ENCODE data around the gene CRISPLD2.

Gene CRISPLD2

DNA sequence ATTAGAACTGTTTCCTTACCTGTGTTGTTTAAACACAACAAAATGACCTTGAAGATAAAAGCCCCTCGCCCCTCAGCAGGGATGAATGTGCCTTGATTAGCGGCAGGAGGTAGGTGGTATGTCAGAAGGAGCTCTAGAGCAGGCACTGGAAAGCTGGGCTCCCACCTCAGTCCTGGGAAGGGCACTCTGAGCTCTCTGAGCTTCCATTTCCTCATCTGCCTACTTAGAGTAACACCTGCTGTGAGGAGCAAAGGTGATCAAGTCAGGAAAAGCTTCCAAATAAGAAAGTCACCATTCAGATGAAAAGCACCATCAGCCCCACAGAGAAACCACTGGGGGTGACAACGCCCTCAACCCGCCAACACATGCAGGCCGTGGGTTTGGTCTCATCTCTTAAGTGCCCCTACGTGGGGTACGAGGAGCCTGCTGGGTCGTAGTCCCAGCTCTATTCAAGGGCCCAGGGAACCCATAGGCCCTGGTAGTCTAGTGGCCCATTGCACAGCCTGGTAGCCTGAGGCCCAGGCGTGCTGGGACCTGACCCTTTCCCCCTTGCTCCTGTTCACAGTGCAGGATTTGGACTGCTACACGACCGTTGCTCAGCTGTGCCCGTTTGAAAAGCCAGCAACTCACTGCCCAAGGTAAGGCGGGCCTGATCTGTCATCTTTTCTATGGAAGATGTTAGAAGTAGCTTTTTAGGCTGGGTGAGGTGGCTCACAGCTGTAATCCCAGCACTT lies 57.3 kb downstream of the CRISPLD2 start:
- Mint-ChIP-seq H3K4me1 (no peaks in the 10 kb centered on the region), H3K9me3 (no peaks in the 10 kb centered on the region), H3K27me3 (peaks cover 14% of the 10 kb centered on the region), H3K36me3 (no peaks in the 10 kb centered on the region), H3K27ac (no peak overlapping the region), H3K4me3 (no peak overlapping the region)
- no peak for DNase-seq
- CTCF ChIA-PET, result no interaction called here

DNA sequence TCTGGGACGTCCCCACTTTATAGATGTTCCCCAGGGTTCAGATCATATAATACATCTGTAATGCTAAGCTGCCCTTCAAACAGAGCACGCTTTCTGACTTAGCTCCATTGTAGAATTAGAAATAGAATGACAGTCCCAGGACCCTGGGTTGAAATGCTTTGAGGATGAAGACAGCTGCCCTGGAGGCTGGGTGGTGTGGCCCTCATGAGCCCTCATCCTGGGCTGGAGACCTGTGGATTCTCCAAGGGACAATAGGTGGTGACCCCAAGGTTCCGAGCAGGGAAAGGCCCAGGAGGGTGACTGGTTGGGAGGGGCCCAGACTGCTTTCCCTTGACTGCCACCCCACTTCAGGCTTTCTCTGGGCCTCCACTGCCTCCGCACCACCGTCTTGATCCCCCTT lies 59.0 kb downstream of the CRISPLD2 start:
- no peak overlapping the region for H3K27ac Mint-ChIP-seq
- CTCF ChIA-PET, result no interaction called here
- H3K36me3 Mint-ChIP-seq, result no peaks in the 10 kb centered on the region
- no peaks in the 10 kb centered on the region for H3K4me1 Mint-ChIP-seq
- DNase-seq, result no peak
- H3K4me3 Mint-ChIP-seq, result no peak overlapping the region
- peaks cover 16% of the 10 kb centered on the region for H3K27me3 Mint-ChIP-seq
- H3K9me3 Mint-ChIP-seq, result no peaks in the 10 kb centered on the region

DNA sequence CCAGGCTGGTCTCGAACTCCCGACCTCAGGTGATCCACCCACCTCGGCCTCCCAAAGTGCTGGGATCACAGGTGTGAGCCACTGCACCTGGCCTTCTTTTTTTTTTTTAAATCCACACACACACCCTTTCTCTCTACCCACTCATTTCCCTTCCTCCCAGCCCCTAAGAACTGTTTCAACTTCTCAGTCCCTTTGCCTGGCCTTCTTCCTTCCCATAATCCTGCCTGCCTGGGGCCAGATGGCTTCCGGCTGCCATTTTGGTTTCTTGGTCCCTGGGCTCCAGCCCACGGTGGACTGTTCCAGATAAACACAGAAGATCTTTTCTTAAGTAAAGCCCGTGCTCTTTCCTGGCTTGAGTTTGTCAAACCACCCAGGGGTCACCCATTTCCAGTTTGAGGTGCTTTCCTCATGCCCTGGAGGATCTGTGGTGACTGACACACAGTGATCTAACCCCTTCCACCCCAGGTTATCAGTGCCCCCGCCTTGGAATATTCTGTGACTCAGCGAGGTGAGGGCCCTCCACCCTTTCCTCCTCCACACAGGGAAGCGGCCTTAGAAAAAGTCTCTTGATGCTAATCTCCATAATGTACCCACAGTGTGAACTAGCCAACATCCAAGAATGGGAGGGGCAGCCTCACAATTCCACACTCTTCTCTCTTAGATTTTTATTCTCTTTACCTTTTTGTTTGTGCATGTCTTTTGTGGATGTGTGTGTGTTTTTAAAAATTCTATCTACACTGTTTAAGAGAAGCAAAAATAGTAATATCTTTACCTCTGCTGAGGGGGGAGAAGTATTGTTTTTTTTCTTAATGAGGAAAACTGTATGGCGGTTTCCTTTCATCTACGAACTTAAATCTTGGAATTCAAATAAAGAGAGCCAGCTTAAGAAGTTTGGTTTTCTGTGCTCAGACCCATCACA lies 60.0 kb downstream of the CRISPLD2 start:
- peaks cover 26% of the 10 kb centered on the region for H3K27me3 Mint-ChIP-seq
- peaks cover 4% of the 10 kb centered on the region for H3K4me1 Mint-ChIP-seq
- CTCF ChIA-PET, result no interaction called here
- no peak overlapping the region for H3K4me3 Mint-ChIP-seq
- H3K27ac Mint-ChIP-seq, result no peak overlapping the region
- H3K36me3 Mint-ChIP-seq, result no peaks in the 10 kb centered on the region
- H3K9me3 Mint-ChIP-seq, result no peaks in the 10 kb centered on the region
- no peak for DNase-seq

DNA sequence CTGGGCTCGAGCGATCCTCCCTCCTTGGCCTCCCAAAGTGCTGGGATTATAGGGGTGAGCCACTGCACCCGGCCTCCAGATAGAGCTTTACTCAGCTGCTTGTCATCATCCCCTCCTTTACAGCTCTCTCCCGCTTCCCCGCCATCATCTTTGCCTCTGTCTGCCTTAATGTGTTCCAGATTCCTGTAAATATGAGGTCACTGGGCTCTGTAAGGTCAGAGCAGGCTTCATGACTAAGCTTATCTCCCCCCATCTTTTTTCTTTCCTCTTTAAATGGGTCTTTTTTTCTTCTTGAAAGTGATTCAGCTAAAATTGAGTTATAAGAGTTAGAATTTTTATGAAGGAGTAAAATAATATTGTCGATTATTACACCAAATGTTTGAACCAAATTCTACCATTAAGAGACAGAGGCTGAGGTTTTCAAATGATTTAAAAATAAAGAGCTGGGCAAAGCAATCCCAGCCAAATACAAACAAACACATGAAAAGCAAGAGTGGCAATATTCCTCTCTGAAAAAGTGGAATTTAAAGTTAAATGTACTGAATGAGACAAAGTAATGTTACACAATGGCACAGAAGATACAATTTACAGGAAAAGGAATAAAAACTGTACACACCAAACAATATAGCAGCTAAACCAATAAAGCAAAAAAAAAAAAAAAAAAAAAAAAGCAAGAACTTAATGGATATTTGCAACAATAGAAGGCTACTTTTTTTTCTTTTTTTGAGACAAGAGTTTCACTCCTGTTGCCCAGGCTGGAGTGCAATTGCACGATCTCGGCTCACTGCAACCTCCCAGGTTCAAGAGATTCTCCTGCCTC lies 62.1 kb downstream of the CRISPLD2 start:
- Mint-ChIP-seq H3K36me3 (no peaks in the 10 kb centered on the region), H3K4me3 (no peak overlapping the region), H3K9me3 (no peaks in the 10 kb centered on the region), H3K27me3 (peaks cover 42% of the 10 kb centered on the region), H3K27ac (no peak overlapping the region), H3K4me1 (peaks cover 11% of the 10 kb centered on the region)
- CTCF ChIA-PET, result interaction anchor here (0.9 to 1.2 kb wide), 2 partner anchors 44 to 89 kb away, joined by 3 read pairs; no protein-coding TSS in a partner anchor
- no peak for DNase-seq

DNA sequence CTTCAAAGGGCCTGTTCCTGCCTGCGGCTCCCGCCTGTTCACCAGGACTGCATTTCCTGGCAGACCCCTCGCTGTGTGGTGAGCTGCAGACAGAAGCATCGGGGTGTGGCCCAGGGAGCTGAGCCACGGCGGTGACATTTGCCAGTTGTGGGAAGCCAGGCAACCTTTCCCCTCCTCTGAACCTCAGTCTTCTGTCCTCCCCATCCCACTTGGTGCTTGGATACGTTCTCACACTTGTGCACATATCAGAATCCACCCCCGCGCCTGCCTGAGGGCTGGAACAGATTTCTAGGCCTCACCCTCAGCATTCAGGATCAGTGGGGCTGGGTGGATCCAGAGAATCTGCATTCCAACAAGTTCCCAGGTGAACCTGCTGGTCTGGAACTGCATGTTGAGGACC lies 63.5 kb downstream of the CRISPLD2 start:
- no peak overlapping the region for H3K4me3 Mint-ChIP-seq
- no peak overlapping the region for H3K27ac Mint-ChIP-seq
- DNase-seq, result no peak
- CTCF ChIA-PET, result interaction anchor here (0.6 kb wide), 1 partner anchor 708 kb away, joined by 3 read pairs; no protein-coding TSS in a partner anchor
- no peaks in the 10 kb centered on the region for H3K9me3 Mint-ChIP-seq
- H3K27me3 Mint-ChIP-seq, result peaks cover 53% of the 10 kb centered on the region
- peaks cover 11% of the 10 kb centered on the region for H3K4me1 Mint-ChIP-seq
- no peaks in the 10 kb centered on the region for H3K36me3 Mint-ChIP-seq

DNA sequence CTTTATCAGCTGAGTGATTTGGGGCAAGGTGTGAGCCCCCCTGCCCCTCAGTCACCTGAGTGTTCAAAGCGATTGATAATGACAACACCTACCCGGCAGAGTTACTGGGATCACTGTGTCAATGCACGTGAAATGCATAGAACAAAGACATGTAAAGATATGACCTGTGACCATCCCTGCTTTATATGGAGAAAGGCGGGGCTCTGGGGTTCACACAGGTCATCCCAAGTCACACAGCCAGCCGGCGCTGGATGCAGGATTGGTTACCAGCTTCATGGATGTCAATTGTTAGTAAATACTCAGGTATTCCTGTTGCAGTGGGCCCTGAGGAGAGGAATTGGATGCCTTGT lies 64.4 kb downstream of the CRISPLD2 start:
- peaks cover 57% of the 10 kb centered on the region for H3K27me3 Mint-ChIP-seq
- CTCF ChIA-PET, result no interaction called here
- DNase-seq, result no peak
- H3K4me1 Mint-ChIP-seq, result peaks cover 11% of the 10 kb centered on the region
- no peak overlapping the region for H3K27ac Mint-ChIP-seq
- no peaks in the 10 kb centered on the region for H3K36me3 Mint-ChIP-seq
- no peak overlapping the region for H3K4me3 Mint-ChIP-seq
- H3K9me3 Mint-ChIP-seq, result no peaks in the 10 kb centered on the region

DNA sequence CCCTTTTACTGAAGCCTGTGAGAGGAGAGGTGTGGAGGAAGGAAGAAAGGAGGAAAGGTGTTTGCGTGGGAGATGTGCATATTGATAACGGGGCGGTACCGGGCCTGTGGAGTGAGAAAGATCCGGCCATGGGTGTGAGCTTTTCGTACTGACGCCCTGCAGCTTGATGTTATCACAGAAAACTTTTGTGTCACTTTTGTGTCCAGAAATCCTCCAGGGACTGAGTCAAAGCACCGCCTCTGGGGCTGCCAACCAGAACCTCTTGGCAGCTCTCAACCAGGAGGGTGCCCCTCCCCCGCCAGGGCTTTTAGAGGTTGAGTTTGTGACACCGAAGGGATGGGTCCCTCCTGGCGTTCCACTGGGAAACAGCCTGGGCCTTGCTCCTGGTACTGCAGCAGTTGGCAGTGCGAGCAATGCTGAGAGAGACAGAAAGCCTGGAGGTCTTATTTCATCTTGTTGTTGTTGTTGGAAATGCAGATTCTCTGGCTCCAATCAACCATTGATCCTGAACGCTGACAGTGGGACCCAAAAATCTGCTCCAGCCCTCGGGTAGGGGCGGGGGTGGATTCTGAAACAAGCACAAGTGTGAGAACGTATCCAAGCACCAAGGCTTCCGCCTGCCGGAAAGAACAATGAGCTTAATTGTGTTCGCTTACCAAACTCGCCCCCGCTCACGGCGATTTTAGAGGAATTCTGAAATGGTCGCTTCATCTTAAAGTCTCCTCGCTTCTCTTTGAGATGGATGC lies 65.0 kb downstream of the CRISPLD2 start:
- H3K27me3 Mint-ChIP-seq, result peaks cover 53% of the 10 kb centered on the region

DNA sequence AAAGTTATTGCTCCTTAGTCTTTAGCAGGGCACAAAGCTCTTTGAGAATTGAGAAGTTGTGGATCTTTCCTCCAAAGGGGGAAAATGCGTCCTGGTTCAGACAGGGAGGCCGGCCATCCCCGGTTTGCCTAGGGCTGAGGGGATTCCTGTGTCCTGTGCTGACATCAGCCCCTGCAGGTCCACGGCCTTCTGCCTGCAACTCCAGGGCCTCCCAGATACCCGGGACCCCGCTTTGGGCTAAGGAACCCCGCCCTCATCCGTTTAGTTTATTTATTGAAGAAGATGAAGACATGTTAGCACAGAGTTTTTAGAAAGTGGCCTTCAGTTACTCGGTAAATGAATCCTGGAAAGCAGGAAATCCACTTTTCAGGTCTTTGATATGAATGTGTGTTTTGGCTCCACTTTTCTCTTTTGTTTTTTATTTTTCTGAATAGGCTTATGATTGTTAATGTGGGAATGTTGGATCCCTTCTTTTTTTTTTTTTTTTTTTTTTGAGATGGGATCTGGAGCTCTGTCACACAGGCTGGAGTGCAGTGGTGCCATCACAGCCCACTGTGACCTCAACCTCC lies 65.6 kb downstream of the CRISPLD2 start:
- Mint-ChIP-seq H3K36me3 (no peaks in the 10 kb centered on the region), H3K4me3 (no peak overlapping the region), H3K4me1 (peaks cover 11% of the 10 kb centered on the region), H3K9me3 (no peaks in the 10 kb centered on the region), H3K27ac (no peak overlapping the region), H3K27me3 (peaks cover 53% of the 10 kb centered on the region)
- CTCF ChIA-PET, result no interaction called here
- DNase-seq, result no peak

More for the DNA sequence above, 65.0 kb downstream of the CRISPLD2 start:
- Mint-ChIP-seq H3K27ac (no peak overlapping the region), H3K36me3 (no peaks in the 10 kb centered on the region), H3K9me3 (no peaks in the 10 kb centered on the region), H3K4me1 (peaks cover 11% of the 10 kb centered on the region), H3K4me3 (no peak overlapping the region)
- CTCF ChIA-PET, result no interaction called here
- no peak for DNase-seq

DNA sequence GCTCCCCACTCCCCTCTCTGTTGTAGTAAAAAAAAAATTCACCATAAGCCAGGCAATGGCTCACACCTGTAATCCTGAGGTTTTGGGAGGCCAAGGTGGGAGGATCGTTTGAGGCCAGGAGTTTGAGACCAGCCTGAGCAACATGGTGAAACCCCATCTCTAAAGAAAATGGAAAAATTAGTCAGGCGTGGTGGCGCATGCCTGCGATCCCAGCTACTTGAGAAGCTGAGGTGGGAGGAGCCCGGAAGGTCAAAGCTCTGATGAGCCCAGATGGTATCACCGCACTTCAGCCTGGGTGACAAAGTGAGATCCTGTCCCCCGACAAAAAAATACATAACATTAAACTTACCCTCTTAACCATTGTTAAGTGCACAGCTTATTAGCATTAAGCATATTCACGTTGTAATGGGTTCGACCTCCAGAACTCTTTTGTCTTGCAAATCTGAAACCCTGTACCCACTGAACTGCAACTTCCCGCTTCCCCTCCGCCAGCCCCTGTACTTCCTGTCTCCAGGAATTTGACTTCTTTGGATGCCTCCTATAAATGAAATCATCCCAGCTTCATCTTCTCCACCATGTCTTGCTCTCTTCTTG lies 66.8 kb downstream of the CRISPLD2 start:
- no peak for DNase-seq
- CTCF ChIA-PET, result interaction anchor here (0.6 kb wide), 1 partner anchor 71 kb away, joined by 3 read pairs; no protein-coding TSS in a partner anchor

DNA sequence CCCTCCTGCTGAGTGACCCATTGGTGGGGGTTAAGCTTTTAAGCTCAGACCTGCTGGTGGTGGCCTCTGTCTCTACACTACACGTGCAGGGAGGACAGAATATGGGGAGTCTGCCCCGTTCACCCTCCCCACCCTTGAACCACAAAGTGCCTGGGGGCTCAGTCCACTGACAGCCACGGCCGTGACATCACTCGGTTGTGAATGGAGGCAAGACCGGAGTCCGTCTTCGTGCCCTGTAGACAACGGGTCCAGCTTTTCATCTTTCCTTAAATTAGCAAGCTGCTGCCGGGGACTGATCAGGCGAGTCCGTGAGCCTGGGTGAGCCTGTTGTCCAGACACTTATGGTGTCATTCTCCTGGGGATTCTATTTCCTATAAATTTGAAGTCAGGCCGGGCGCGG lies 67.4 kb downstream of the CRISPLD2 start:
- Mint-ChIP-seq H3K27me3 (peaks cover 46% of the 10 kb centered on the region), H3K4me1 (peaks cover 11% of the 10 kb centered on the region), H3K4me3 (no peak overlapping the region), H3K9me3 (no peaks in the 10 kb centered on the region), H3K27ac (no peak overlapping the region), H3K36me3 (no peaks in the 10 kb centered on the region)
- DNase-seq, result no peak
- CTCF ChIA-PET, result no interaction called here

More for the DNA sequence above, 66.8 kb downstream of the CRISPLD2 start:
- Mint-ChIP-seq H3K4me1 (peaks cover 11% of the 10 kb centered on the region), H3K9me3 (no peaks in the 10 kb centered on the region), H3K36me3 (no peaks in the 10 kb centered on the region), H3K4me3 (no peak overlapping the region), H3K27me3 (peaks cover 48% of the 10 kb centered on the region), H3K27ac (no peak overlapping the region)

DNA sequence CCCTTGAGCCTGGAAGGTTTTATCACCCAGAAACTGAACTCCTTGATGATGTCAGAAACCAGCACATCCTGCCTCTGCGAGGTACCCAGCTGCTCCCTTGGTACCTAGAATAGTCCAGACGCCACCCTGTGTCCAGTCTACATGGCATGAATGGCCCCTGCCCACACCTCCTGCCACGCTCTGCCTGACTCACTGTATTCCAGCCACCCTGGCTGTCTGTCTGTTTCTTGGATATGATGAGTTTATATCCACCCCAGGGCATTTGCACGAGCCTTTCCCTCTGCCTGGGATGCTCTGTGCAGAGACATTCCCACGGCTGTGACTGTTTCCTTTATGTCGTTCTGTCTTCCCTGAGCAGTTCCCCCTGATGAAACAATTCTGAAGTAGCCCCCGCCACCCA lies 68.7 kb downstream of the CRISPLD2 start:
- H3K9me3 Mint-ChIP-seq, result no peaks in the 10 kb centered on the region
- CTCF ChIA-PET, result no interaction called here
- H3K4me1 Mint-ChIP-seq, result peaks cover 11% of the 10 kb centered on the region
- H3K27ac Mint-ChIP-seq, result no peak overlapping the region
- H3K36me3 Mint-ChIP-seq, result no peaks in the 10 kb centered on the region
- peaks cover 42% of the 10 kb centered on the region for H3K27me3 Mint-ChIP-seq
- DNase-seq, result no peak
- H3K4me3 Mint-ChIP-seq, result no peak overlapping the region

DNA sequence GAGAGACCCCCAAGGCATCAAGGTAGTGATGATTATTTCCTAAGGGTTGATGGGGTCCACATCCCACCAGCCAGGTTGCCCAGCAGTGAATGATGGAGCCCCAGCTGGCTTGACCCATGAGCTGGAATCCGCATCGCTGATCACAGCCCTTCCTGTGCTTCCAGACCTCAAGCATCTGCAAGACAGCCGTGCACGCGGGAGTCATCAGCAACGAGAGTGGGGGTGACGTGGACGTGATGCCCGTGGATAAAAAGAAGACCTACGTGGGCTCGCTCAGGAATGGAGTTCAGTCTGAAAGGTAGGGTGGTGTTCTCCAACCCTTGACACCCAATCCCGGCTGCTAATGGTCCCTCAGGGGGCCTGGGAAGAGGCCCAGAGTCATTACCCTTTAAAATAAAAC lies 69.3 kb downstream of the CRISPLD2 start:
- CTCF ChIA-PET, result no interaction called here
- Mint-ChIP-seq H3K27me3 (peaks cover 38% of the 10 kb centered on the region), H3K27ac (no peak overlapping the region), H3K36me3 (no peaks in the 10 kb centered on the region), H3K4me3 (no peak overlapping the region), H3K9me3 (no peaks in the 10 kb centered on the region), H3K4me1 (peaks cover 11% of the 10 kb centered on the region)
- DNase-seq, result no peak

DNA sequence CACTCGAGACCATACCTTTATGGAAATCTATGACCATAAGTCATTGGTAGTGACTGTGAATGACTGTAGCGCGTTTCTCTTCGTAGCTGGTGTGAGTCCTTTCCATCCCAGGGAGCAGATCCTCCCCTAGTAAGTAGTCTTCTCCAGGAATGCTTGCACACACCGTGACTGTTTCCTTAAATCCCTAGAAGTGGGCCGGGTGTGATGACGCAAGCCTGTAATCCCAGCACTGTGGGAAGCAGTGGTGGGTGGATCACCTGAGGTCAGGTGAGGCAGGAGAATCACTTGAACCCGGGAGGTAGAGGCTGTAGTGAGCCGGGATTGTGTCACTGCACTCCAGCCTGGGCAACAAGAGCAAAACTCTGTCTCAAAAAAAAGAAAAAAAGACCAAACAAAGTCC lies 70.6 kb downstream of the CRISPLD2 start:
- peaks cover 28% of the 10 kb centered on the region for H3K27me3 Mint-ChIP-seq
- H3K27ac Mint-ChIP-seq, result no peak overlapping the region
- no peaks in the 10 kb centered on the region for H3K36me3 Mint-ChIP-seq
- peaks cover 2% of the 10 kb centered on the region for H3K4me1 Mint-ChIP-seq
- DNase-seq, result no peak
- CTCF ChIA-PET, result interaction anchor here (1.1 kb wide), 1 partner anchor 136 kb away, joined by 4 read pairs; no protein-coding TSS in a partner anchor
- H3K4me3 Mint-ChIP-seq, result no peak overlapping the region
- H3K9me3 Mint-ChIP-seq, result no peaks in the 10 kb centered on the region

Data from activated naive CD4-positive, alpha-beta T cell treated with anti-CD3 and anti-CD28 coated beads, Interleukin-2, amount 10 ng/mL, durations not matched to agents 7 days and 5 days (primary cell).